ENCODE results near the gene MAD1L1. TPM values are rescaled to one million over a fixed set of nuclear protein-coding genes. Genes with fewer than 3 reads are reported as not detected.

Gene MAD1L1
- total and polyA plus RNA-seq, 2 of the 13 experiments (the other 11 are each of a cell fraction or from before 2014, with no cell fraction given) = 17.4 to 64.7 TPM

DNA sequence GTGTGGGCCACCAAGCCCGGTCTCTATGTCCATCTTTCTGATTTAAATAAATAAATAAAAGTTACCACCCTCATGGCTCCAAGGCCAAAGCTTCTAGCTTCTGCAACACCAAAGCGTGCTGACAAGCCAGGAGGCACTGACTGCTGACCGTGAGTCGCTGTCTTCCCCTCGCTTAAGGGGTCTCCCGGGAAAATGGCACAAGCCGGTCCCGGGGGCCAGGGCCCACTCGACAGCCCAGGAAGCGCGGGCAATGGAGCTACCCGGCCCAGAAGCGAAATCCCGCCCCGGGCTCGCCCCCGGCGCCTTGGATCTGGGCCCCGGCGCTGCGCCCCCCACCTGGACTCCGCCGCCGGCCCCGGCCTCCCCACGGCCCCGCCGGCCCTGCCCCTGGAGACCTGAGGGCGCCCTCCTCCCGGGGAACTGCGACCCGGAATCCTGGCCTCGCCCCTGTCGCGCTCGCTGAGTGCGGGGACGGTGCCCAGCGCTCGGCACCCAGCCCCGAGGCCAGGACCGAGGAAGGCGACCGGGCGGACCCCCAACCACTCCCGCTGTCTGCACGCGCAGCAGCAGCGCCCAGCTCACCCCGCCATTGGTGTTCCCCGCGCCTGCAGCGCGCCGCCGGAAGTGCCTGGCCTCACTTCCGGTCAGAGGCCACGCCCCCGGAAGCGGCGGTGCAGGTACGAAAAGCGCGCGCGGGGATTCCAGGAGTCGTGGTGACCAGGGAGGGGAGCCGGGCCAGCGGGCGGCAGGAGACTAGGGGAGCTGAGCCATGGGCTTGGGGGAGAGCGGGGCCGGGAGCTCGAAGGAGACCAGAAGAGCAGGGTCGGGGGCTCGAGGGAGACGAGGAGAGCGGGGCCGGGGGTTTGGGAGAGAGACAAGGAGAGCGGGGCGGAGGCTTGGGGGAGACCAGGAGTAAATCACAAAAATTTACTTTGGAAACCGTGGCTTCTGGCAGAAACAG is 9.1 kb upstream of the MAD1L1 start, which contains the start of the genes MRM2 and NUDT1 (continued):
- TF ChIP-seq CHD4 (IDR thresholded peaks at IDR 0.05; ENCODE audit: borderline replicate concordance, low read length) (no peak), SYNCRIP (IDR thresholded peaks at IDR 0.05; ENCODE audit: insufficient read depth, low read depth, low read length) (no peak), ZNF260 (CRISPR knock-in tag; IDR thresholded peaks at IDR 0.05; ENCODE audit: borderline replicate concordance, low read depth) (no peak), TARDBP (CRISPR knock-in tag; IDR thresholded peaks at IDR 0.05) (peak; percentile 74), ZNF431 (CRISPR knock-in tag; IDR thresholded peaks at IDR 0.05; ENCODE audit: borderline replicate concordance, low read depth) (peak; percentile 39; the same call in 1 of the 2 replicates), ZNF75D (CRISPR knock-in tag; IDR thresholded peaks at IDR 0.05; ENCODE audit: borderline replicate concordance) (no peak), ZNF558 (CRISPR knock-in tag; IDR thresholded peaks at IDR 0.05; ENCODE audit: borderline replicate concordance) (no peak; the same call in 1 of the 2 replicates), POLR2A (IDR thresholded peaks at IDR 0.05; ENCODE audit: insufficient read depth in 1 of 2, low read depth in 2 of 2, low read length in 2 of 2) (peak; percentile 79 to 95), ZFP36 (IDR thresholded peaks at IDR 0.05; ENCODE audit: borderline replicate concordance, low read depth, low read length, partially characterized antibody) (no peak), ATF7-NPFF (CRISPR knock-in tag; IDR thresholded peaks at IDR 0.05; ENCODE audit: low read depth) (peak; percentile 87; the same call in 1 of the 2 replicates), ZNF460 (CRISPR knock-in tag; IDR thresholded peaks at IDR 0.05; ENCODE audit: borderline replicate concordance) (no peak), ZNF501 (CRISPR knock-in tag; IDR thresholded peaks at IDR 0.05) (peak; percentile 89), ZSCAN30 (CRISPR knock-in tag; IDR thresholded peaks at IDR 0.05) (peak; percentile 85; the same call in 1 of the 2 replicates), REXO4 (CRISPR knock-in tag; IDR thresholded peaks at IDR 0.05; ENCODE audit: borderline replicate concordance) (no peak), RBAK (CRISPR knock-in tag; IDR thresholded peaks at IDR 0.05) (no peak), ZNF747 (CRISPR knock-in tag; IDR thresholded peaks at IDR 0.05; ENCODE audit: borderline replicate concordance) (no peak), ZNF772 (CRISPR knock-in tag; IDR thresholded peaks at IDR 0.05) (no peak), TBX2 (CRISPR knock-in tag; IDR thresholded peaks at IDR 0.05; ENCODE audit: borderline replicate concordance) (peak; percentile 32), JUNB (CRISPR knock-in tag; IDR thresholded peaks at IDR 0.05; ENCODE audit: borderline replicate concordance) (peak; percentile 52; the same call in 1 of the 2 replicates), PCBP1 (IDR thresholded peaks at IDR 0.05; ENCODE audit: borderline replicate concordance, low read depth, low read length) (peak; percentile 79; the same call in 1 of the 2 replicates), ZNF367 (CRISPR knock-in tag; IDR thresholded peaks at IDR 0.05; ENCODE audit: borderline replicate concordance) (no peak), ZNF224 (CRISPR knock-in tag; IDR thresholded peaks at IDR 0.05) (no peak)
- TF ChIP-seq, protein P1, sequence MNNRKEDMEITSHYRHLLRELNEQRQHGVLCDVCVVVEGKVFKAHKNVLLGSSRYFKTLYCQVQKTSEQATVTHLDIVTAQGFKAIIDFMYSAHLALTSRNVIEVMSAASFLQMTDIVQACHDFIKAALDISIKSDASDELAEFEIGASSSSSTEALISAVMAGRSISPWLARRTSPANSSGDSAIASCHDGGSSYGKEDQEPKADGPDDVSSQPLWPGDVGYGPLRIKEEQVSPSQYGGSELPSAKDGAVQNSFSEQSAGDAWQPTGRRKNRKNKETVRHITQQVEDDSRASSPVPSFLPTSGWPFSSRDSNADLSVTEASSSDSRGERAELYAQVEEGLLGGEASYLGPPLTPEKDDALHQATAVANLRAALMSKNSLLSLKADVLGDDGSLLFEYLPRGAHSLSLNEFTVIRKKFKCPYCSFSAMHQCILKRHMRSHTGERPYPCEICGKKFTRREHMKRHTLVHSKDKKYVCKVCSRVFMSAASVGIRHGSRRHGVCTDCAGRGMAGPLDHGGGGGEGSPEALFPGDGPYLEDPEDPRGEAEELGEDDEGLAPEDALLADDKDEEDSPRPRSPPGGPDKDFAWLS (CRISPR knock-in tag; IDR thresholded peaks at IDR 0.05; ENCODE audit: borderline replicate concordance) = no peak
- TF ChIP-seq, protein P2, sequence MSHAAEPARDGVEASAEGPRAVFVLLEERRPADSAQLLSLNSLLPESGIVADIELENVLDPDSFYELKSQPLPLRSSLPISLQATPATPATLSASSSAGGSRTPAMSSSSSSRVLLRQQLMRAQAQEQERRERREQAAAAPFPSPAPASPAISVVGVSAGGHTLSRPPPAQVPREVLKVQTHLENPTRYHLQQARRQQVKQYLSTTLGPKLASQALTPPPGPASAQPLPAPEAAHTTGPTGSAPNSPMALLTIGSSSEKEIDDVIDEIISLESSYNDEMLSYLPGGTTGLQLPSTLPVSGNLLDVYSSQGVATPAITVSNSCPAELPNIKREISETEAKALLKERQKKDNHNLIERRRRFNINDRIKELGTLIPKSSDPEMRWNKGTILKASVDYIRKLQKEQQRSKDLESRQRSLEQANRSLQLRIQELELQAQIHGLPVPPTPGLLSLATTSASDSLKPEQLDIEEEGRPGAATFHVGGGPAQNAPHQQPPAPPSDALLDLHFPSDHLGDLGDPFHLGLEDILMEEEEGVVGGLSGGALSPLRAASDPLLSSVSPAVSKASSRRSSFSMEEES (CRISPR knock-in tag; IDR thresholded peaks at IDR 0.05) = 0 out of 2 replicates have a peak, but pooled peaks have one; percentile 26
- TF ChIP-seq, protein P3, sequence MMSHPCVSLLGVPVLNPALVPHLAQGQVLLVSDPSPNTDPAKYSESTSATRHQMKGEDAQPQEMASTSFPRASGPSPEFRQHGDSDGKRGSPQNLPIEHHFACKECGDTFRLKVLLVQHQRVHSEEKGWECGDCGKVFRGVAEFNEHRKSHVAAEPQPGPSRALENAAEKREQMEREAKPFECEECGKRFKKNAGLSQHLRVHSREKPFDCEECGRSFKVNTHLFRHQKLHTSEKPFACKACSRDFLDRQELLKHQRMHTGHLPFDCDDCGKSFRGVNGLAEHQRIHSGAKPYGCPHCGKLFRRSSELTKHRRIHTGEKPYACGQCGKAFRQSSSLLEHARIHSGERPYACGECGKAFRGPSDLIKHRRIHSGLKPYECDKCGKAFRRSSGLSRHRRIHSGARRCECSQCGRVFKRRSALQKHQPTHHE (CRISPR knock-in tag; IDR thresholded peaks at IDR 0.05; ENCODE audit: borderline replicate concordance) = peak; percentile 31; the same call in 1 of the 2 replicates

Measured in HepG2 (cell line).